Skeletal muscle satellite cell (primary cell): ENCODE measurements around the gene H2AZ2. TPM values are rescaled to one million over a fixed set of nuclear protein-coding genes. Genes with fewer than 3 reads are reported as not detected.

ENCODE experiments used
- H3K27me3 ChIP-seq: 2 replicates; pipeline ENCODE4 v1.7.0; 2013; ENCODE audit warnings: low read length; ENCODE audit not compliant: control insufficient read depth, insufficient read depth
- H3K36me3 ChIP-seq: 2 replicates; pipeline ENCODE4 v1.7.0; 2013; ENCODE audit warnings: mild to moderate bottlenecking, control low read depth, low read length; ENCODE audit not compliant: insufficient read depth
- H3K4me1 ChIP-seq: 2 replicates; pipeline ENCODE4 v1.7.0; 2013; ENCODE audit warnings: low read length; ENCODE audit not compliant: control insufficient read depth, insufficient read depth
- H3K4me2 ChIP-seq: 2 replicates; pipeline ENCODE4 v1.7.0; 2013; ENCODE audit warnings: mild to moderate bottlenecking, low read length
- H3K4me3 ChIP-seq: 2 replicates; pipeline ENCODE4 v1.7.0; 2013; ENCODE audit warnings: low read length
- H3K9ac ChIP-seq: 2 replicates; pipeline ENCODE4 v1.7.0; 2013; ENCODE audit warnings: mild to moderate bottlenecking, low read depth, low read length, moderate library complexity
- H3K9me3 ChIP-seq: replicated peaks from 2 replicates; pipeline ENCODE4 v1.7.0; 2013; ENCODE audit warnings: mild to moderate bottlenecking, control low read depth, low read length
- total RNA-seq: library from RNA; depleted of rRNA; stranded (reverse); fragments of >200 nt; gene quantifications from 2 replicates; pipeline ENCODE4 v1.2.3, GENCODE V29; 2012; rRNA removed

H2AZ2 gene
- 68.7 and 69.2 TPM in 2 replicates for total RNA-seq

DNA sequence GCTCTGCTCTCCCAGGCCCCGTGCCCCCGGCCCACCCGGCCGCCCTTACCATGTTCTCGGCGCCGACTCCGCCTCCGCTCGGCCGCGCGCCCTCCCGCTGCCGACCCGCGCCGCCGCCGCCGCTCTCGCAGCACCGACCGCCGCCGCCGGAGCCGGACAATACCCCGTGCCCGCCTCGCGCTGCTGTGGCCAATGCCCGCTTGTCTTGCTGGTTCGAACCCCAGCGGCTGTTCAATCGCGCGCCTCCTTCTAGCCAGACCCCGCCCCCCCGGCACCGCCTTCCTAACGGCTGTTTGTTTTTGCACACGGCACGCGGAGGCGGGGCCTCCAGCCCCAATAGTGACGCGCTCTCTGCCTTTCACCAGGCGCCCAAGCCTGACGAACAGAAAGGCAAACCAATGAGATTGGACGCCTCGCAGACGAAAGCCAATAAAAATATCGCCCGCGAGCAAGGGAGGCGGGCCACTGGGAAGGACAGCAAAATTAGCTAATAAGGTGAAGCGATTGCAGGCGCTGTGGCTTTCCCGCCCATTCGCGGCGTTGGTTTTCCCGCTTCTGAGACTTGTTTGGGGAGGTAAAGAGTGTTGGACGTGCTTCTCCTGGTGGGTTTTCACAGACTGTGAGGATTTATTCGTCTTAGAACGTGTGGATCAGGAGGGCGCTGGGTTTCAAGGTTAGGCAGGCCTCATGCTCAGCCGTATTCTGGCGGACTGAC lies at the start of gene H2AZ2:
H2AZ2 (minus strand) TSS at position 168 of the 715 bp plus-strand sequence; CDS start at position 52, 116 bp downstream.
- peak within 1 kb of the TSS; percentile 94 for H3K4me2 ChIP-seq
- peak within 1 kb of the TSS; percentile 87 for H3K4me3 ChIP-seq
- no peaks in the 10 kb centered on the region for H3K9me3 ChIP-seq
- no peaks in the 10 kb centered on the region for H3K27me3 ChIP-seq
- no peaks in the 10 kb centered on the region for H3K36me3 ChIP-seq
- H3K9ac ChIP-seq: peak within 1 kb of the TSS; percentile 87
- peaks cover 24% of the 10 kb centered on the region for H3K4me1 ChIP-seq

DNA sequence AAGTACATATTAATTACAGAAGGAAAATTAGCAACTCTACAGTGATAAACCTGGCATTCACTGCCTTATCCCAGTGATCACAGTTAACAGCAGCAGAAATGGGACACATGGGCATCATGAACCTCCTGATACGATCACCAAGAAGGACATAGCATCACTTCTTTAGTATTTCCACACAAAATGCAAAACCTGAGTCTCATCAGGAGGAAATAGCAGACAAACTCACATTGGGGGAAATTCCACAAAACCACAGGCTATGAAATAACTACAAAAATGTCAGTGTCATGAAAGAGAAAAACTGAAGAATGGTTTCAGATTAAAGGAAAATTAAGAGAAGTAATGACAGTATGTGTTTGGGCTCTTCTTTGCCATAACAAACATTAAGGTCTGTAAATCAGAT lies 49.4 kb upstream of the H2AZ2 start:
- H3K4me1 ChIP-seq: peaks cover 23% of the 10 kb centered on the region
- H3K9ac ChIP-seq: no peak overlapping the region
- no peaks in the 10 kb centered on the region for H3K36me3 ChIP-seq
- no peaks in the 10 kb centered on the region for H3K27me3 ChIP-seq
- H3K4me3 ChIP-seq: no peak overlapping the region
- H3K4me2 ChIP-seq: no peak overlapping the region
- no peaks in the 10 kb centered on the region for H3K9me3 ChIP-seq

GRCh38 chr7:44894888-44895580 lies 47.1 kb upstream of the H2AZ2 start:
- H3K4me1 ChIP-seq: peaks cover 26% of the 10 kb centered on the region

DNA sequence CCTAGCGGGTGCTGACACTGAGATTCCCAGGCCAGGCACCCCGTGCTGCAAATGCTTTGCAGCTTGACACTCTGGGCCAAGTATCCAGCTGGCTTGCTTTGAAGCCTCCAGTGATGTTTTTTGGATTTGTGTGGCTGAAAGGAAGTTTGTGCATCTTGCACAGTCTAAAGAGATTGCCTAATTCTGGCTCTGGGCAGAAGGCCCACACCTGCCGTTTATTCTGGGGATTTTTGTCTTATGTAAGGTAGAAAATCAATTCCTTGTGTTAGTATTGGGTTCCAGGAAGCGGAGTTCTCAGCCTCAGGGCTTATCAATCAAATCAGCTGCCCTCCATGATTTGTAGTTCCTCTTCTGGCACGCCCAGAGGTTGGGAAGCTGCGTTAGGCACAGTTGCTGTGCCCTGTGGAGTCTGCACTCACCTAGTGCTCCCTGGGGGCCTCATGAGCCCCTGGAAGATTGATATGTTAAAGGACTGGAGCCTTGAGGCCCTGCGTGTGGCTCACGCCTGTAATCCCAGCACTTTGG lies 45.9 kb upstream of the H2AZ2 start:
- Histone ChIP-seq H3K9me3 (no peaks in the 10 kb centered on the region), H3K4me1 (peaks cover 35% of the 10 kb centered on the region), H3K4me2 (no peak overlapping the region), H3K36me3 (no peaks in the 10 kb centered on the region), H3K4me3 (no peak overlapping the region), H3K27me3 (no peaks in the 10 kb centered on the region), H3K9ac (no peak overlapping the region)

More at GRCh38 chr7:44894888-44895580, 47.1 kb upstream of the H2AZ2 start:
- Histone ChIP-seq H3K4me2 (peak overlapping the region; percentile 25), H3K9ac (no peak overlapping the region), H3K27me3 (no peaks in the 10 kb centered on the region), H3K36me3 (no peaks in the 10 kb centered on the region), H3K4me3 (no peak overlapping the region), H3K9me3 (no peaks in the 10 kb centered on the region)

DNA sequence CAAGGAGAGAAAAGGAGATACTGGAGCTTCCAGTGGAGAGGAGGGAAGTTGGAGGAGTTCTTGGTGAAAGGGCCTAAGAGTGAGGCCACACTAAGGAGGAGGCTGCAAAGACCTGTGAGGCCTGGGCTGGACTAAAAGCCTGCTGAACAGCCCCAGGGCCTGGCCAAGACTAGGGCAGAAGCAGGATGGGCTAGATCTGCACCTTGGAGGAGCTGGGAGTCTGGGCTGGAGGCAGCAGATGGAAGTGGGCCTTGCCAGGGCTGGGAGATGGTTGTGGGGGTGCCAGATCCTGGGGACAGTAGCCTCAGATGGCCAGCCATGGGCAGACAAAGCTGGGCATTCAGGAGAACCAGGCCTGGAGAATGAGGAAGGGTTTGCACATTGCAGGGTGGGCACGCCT lies 43.9 kb upstream of the H2AZ2 start:
- no peak overlapping the region for H3K4me2 ChIP-seq

GRCh38 chr7:44891372-44891771 lies 43.5 kb upstream of the H2AZ2 start:
- no peak overlapping the region for H3K4me2 ChIP-seq
- peaks cover 48% of the 10 kb centered on the region for H3K4me1 ChIP-seq
- no peaks in the 10 kb centered on the region for H3K36me3 ChIP-seq
- no peaks in the 10 kb centered on the region for H3K27me3 ChIP-seq
- no peaks in the 10 kb centered on the region for H3K9me3 ChIP-seq
- H3K9ac ChIP-seq: no peak overlapping the region
- no peak overlapping the region for H3K4me3 ChIP-seq

More for the DNA sequence above, 43.9 kb upstream of the H2AZ2 start:
- Histone ChIP-seq H3K9me3 (no peaks in the 10 kb centered on the region), H3K36me3 (no peaks in the 10 kb centered on the region), H3K9ac (no peak overlapping the region), H3K27me3 (no peaks in the 10 kb centered on the region), H3K4me3 (no peak overlapping the region), H3K4me1 (peaks cover 44% of the 10 kb centered on the region)

GRCh38 chr7:44889086-44889781 lies 41.3 kb upstream of the H2AZ2 start:
- Histone ChIP-seq H3K4me2 (no peak overlapping the region), H3K27me3 (no peaks in the 10 kb centered on the region), H3K4me3 (no peak overlapping the region), H3K9ac (no peak overlapping the region), H3K4me1 (peaks cover 42% of the 10 kb centered on the region), H3K36me3 (peaks cover 3% of the 10 kb centered on the region), H3K9me3 (no peaks in the 10 kb centered on the region)

GRCh38 chr7:44887293-44887692 lies 39.4 kb upstream of the H2AZ2 start:
- Histone ChIP-seq H3K4me1 (peaks cover 51% of the 10 kb centered on the region), H3K9me3 (no peaks in the 10 kb centered on the region), H3K27me3 (no peaks in the 10 kb centered on the region), H3K4me2 (no peak overlapping the region), H3K9ac (no peak overlapping the region), H3K4me3 (no peak overlapping the region), H3K36me3 (peaks cover 22% of the 10 kb centered on the region)

- Histone ChIP-seq H3K4me1 (peaks cover 63% of the 10 kb centered on the region), H3K9me3 (no peaks in the 10 kb centered on the region), H3K4me2 (peak within 1 kb of the TSS; percentile 98), H3K9ac (peak within 1 kb of the TSS; percentile 96), H3K27me3 (no peaks in the 10 kb centered on the region), H3K36me3 (peaks cover 28% of the 10 kb centered on the region), H3K4me3 (peak within 1 kb of the TSS; percentile 92)
Measured at GRCh38 chr7:44885394-44886317, 37.8 kb upstream of the H2AZ2 start, which contains the start of gene PURB. Gene PURB (minus strand): TSS chr7:44885530. CDS start chr7:44885348, 182 bp downstream.

DNA sequence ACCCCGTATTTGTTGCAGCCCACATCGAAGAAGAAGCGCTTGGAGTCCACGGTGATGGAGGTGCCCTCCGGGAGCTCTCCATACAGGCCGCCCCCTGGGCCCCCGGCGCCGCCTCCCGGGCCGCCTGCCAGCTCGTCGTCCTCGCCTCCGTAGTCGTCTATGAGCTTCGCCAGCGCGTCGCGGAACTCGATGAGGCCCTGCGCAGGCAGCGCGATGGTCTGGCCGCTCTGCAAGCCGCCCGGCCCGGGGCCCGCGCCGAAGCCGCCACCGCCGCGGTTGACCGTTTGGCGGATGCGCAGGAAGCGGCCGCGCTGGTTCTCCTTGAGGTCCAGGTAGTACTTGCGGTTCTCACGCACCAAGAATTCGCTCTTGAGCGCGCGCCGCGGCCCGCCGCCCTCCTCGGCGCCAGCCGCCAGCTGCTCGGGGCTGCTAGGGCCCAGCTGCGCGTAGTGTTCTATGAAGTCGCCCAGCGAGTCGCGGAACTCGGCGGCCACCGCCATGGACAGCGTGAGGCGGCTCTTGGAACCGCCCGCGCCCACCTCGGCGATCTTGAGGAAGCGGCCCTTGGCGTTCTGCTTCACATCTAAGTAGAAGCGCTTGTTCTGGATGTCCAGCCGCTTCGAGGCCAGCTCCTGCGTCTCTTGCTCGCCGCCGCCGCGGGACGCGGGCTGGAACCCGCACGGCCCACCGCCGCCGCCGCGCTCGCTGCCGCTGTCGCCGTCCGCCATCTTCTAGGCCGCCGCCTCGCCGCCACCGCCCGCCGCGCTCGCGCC lies 36.9 kb upstream of the H2AZ2 start:
- Histone ChIP-seq H3K36me3 (peaks cover 36% of the 10 kb centered on the region), H3K4me3 (peak overlapping the region; percentile 92), H3K4me1 (peaks cover 71% of the 10 kb centered on the region), H3K27me3 (no peaks in the 10 kb centered on the region), H3K9me3 (no peaks in the 10 kb centered on the region), H3K9ac (peak overlapping the region; percentile 96), H3K4me2 (peak overlapping the region; percentile 98)
